Activated T-helper 17 cell treated with anti-CD3 and anti-CD28 coated beads, Interleukin-2, amount 50 U/mL, for 72 hours (primary cell): ENCODE measurements around the gene WDFY4. TPM values are rescaled to one million over a fixed set of nuclear protein-coding genes. Genes with fewer than 3 reads are reported as not detected.

Experiments
- ATAC-seq: fragments of 150-1000 bp; cut with Tn5 transposase; replicated peaks from 2 replicates; pipeline ENCODE4 v1.10.0; 2021; ENCODE audit warnings: mild to moderate bottlenecking, moderate library complexity
- H3K27ac Mint-ChIP-seq: one replicate; pipeline ENCODE4 v1.8.0; 2022; ENCODE audit warnings: mixed read lengths
- H3K27me3 Mint-ChIP-seq: one replicate; pipeline ENCODE4 v1.8.0; 2022; ENCODE audit warnings: mixed read lengths
- H3K36me3 Mint-ChIP-seq: one replicate; pipeline ENCODE4 v1.8.0; 2022; ENCODE audit warnings: low read depth, mild to moderate bottlenecking, mixed read lengths
- H3K4me1 Mint-ChIP-seq: one replicate; pipeline ENCODE4 v1.8.0; 2022; ENCODE audit warnings: mixed read lengths
- H3K4me3 Mint-ChIP-seq: one replicate; pipeline ENCODE4 v1.8.0; 2022; ENCODE audit warnings: mild to moderate bottlenecking, mixed read lengths
- H3K9me3 Mint-ChIP-seq: one replicate; pipeline ENCODE4 v1.8.0; 2022; ENCODE audit warnings: mixed read lengths
- total RNA-seq, 2 donors: library from RNA; stranded (reverse); gene quantifications; one replicate each; pipeline ENCODE4 v1.2.3, GENCODE V29; 2022

The WDFY4 gene
- total RNA-seq, 2 donors from 2014 or later: 0.35 to 0.90 TPM

DNA sequence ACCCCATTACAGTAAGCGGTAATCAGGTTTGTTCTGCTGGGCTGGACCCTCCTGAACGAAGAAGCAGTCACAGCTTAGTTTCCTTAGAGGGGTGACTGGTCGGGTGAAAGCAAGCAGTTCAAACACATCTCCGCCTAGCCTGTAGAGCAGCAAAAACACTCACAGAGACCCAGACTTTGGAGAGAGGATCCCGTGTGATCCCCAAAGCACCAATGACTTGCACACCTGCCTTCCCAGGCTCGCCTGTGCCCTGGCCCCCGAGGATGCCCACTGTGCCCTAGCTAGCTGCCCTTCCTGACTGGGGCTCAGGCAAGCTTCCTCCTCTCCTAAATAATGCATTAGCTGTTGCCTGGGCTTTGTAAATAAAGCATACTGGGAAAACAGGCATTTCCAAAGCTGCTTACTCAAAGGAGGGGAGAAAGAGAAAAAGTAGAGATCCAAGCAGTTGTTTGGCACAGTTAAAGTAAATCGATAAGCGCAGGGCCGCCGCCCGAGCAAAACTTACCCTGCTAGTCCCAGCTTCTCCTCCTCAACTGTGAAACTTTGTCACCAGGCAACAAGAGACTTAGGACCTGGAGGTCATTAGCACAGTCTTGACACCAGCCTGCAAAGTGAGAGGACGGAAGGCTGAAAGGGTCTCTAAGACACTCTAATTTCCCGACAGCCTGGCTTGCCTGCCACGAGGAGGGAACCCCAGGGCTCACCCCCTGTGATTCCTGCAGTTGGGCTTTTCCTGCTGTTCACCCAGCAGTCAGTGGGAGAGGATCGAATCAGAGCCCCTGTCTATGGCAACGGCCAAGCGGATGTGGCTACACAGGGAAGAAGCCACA is 250.2 kb downstream of the WDFY4 start:
- no peaks in the 10 kb centered on the region for H3K36me3 Mint-ChIP-seq
- H3K4me3 Mint-ChIP-seq: no peak overlapping the region
- H3K4me1 Mint-ChIP-seq: no peaks in the 10 kb centered on the region
- no peaks in the 10 kb centered on the region for H3K9me3 Mint-ChIP-seq
- no peak for ATAC-seq
- no peak overlapping the region for H3K27ac Mint-ChIP-seq
- no peaks in the 10 kb centered on the region for H3K27me3 Mint-ChIP-seq

DNA sequence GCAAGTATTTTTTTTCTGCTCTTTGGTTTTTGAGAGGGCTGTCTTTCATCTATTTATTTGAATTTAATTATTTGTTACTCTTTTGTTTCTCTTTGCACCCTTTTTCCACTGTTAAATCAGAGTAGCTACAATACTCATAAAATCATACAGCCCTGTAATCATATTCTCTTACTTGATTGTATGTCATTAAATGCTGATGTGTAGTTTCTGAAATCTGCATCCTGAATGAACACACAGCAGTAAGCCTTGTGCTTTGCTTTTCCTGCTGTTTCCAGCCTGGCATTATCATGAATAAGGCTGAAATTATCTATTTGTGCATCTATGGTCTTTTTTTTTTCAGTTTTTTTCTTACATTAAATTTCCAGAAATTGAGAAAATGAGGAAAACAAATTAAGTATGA is 250.9 kb downstream of the WDFY4 start:
- H3K36me3 Mint-ChIP-seq: no peaks in the 10 kb centered on the region
- H3K4me3 Mint-ChIP-seq: no peak overlapping the region

DNA sequence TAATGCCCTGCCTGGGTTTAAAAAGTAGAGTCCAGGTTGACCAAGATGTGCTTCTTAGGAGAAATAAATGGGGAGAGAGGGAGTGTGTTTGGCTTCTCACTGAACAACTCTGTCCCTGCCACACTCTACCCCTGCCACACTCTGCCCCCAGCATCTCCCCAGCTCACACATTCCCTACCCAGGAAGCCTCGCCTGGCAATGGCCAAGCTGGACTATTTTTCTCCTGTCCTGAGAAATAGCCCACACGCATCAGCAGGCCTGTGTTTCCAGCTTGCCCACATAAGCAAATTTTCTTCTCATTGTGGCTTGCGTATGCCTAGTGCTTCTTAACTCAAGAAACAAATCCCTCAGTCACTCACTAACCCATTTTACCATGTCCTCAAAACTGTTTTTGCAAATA is 253.1 kb downstream of the WDFY4 start:
- ATAC-seq: no peak
- no peak overlapping the region for H3K4me3 Mint-ChIP-seq
- no peak overlapping the region for H3K27ac Mint-ChIP-seq
- H3K27me3 Mint-ChIP-seq: peaks cover 3% of the 10 kb centered on the region
- no peaks in the 10 kb centered on the region for H3K4me1 Mint-ChIP-seq
- H3K36me3 Mint-ChIP-seq: no peaks in the 10 kb centered on the region
- H3K9me3 Mint-ChIP-seq: no peaks in the 10 kb centered on the region

More for the DNA sequence above, 250.9 kb downstream of the WDFY4 start:
- Mint-ChIP-seq H3K4me1 (no peaks in the 10 kb centered on the region), H3K9me3 (no peaks in the 10 kb centered on the region), H3K27ac (no peak overlapping the region), H3K27me3 (peaks cover 3% of the 10 kb centered on the region)
- no peak for ATAC-seq

DNA sequence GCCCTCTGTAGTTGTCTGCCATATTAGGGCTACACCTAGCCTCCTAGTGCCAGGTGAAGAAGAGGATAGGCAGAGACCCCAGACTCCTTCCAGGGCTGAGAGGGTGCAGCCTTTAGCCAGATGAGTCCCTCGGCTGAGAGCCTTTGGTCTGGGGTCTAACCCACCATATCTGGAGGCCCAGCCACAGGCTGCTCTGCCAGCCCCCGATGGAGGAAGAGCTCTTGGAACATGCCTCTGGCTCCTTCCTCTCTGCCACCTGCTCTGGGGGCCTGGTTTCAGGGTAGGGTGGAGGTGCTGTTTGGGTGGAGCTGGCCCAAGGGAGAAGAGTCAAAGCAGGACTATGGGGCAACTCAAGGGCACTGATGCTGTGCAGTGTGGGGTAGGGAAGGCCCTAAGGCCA is 253.6 kb downstream of the WDFY4 start:
- H3K36me3 Mint-ChIP-seq: no peaks in the 10 kb centered on the region
- H3K27ac Mint-ChIP-seq: no peak overlapping the region
- no peak overlapping the region for H3K4me3 Mint-ChIP-seq
- ATAC-seq: no peak
- H3K9me3 Mint-ChIP-seq: no peaks in the 10 kb centered on the region
- no peaks in the 10 kb centered on the region for H3K4me1 Mint-ChIP-seq
- peaks cover 3% of the 10 kb centered on the region for H3K27me3 Mint-ChIP-seq

GRCh38 chr10:48938990-48939536 is 254.4 kb downstream of the WDFY4 start:
- no peak for ATAC-seq
- no peaks in the 10 kb centered on the region for H3K9me3 Mint-ChIP-seq

GRCh38 chr10:48939790-48940325 is 255.2 kb downstream of the WDFY4 start, which contains the start of gene LRRC18:
LRRC18 (minus strand) TSS chr10:48939840; CDS start chr10:48914155, 25,685 bp downstream.
- H3K27ac Mint-ChIP-seq: no peak within 1 kb of the TSS
- H3K27me3 Mint-ChIP-seq: peaks cover 3% of the 10 kb centered on the region
- no peaks in the 10 kb centered on the region for H3K4me1 Mint-ChIP-seq
- no peaks in the 10 kb centered on the region for H3K36me3 Mint-ChIP-seq
- ATAC-seq: no peak
- no peak within 1 kb of the TSS for H3K4me3 Mint-ChIP-seq
- H3K9me3 Mint-ChIP-seq: no peaks in the 10 kb centered on the region

More at GRCh38 chr10:48938990-48939536, 254.4 kb downstream of the WDFY4 start:
- Mint-ChIP-seq H3K36me3 (no peaks in the 10 kb centered on the region), H3K27me3 (peaks cover 3% of the 10 kb centered on the region), H3K4me3 (no peak overlapping the region), H3K4me1 (no peaks in the 10 kb centered on the region), H3K27ac (no peak overlapping the region)

DNA sequence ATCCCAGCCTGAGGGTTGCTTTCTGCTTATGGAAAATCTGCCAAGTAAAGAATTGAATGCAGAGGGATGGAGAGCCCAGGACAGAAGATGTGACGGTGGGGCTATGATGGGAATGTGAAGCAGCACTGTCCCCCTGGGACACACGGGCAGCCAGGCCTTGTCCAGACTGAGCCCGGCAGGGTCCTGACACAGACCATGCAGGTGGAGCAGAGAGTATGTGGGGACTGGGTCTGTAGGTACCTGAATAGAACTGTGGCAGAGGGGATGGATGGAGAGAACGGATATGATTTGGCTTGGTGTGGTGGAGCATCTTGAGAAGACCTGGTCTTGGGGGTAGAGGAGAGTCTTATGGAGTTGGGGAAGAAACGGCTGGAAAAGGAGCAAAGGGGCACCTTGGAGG is 255.7 kb downstream of the WDFY4 start:
- no peak overlapping the region for H3K4me3 Mint-ChIP-seq
- no peaks in the 10 kb centered on the region for H3K36me3 Mint-ChIP-seq
- H3K27me3 Mint-ChIP-seq: peaks cover 3% of the 10 kb centered on the region
- no peaks in the 10 kb centered on the region for H3K9me3 Mint-ChIP-seq
- H3K4me1 Mint-ChIP-seq: no peaks in the 10 kb centered on the region
- no peak for ATAC-seq
- no peak overlapping the region for H3K27ac Mint-ChIP-seq

DNA sequence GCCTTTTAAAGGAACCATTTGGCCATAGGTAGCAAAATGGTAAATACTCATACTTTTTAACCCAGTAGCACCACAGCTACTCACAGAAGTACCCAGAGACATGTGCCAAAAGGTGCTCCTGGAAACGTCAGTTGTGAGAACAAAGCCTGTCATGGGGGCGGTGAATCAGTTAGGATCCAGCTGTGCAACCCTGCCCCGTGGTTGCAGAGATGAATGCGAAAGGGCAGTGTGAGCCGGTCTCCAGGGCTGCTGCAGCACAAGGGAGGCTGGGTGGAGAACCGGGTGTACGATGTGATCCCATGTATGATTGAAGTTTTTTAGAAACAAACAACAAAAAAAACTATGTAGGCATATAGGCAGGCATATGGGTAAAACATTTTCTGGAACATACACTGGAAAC is 256.3 kb downstream of the WDFY4 start:
- Mint-ChIP-seq H3K27me3 (peaks cover 3% of the 10 kb centered on the region), H3K9me3 (no peaks in the 10 kb centered on the region), H3K4me1 (no peaks in the 10 kb centered on the region), H3K36me3 (no peaks in the 10 kb centered on the region), H3K4me3 (no peak overlapping the region), H3K27ac (no peak overlapping the region)
- no peak for ATAC-seq

- no peak for ATAC-seq
- Mint-ChIP-seq H3K27ac (no peak overlapping the region), H3K9me3 (no peaks in the 10 kb centered on the region), H3K4me1 (no peaks in the 10 kb centered on the region), H3K36me3 (no peaks in the 10 kb centered on the region), H3K4me3 (no peak overlapping the region), H3K27me3 (peaks cover 3% of the 10 kb centered on the region)
Observed at GRCh38 chr10:48941427-48942075, 256.9 kb downstream of the WDFY4 start.

DNA sequence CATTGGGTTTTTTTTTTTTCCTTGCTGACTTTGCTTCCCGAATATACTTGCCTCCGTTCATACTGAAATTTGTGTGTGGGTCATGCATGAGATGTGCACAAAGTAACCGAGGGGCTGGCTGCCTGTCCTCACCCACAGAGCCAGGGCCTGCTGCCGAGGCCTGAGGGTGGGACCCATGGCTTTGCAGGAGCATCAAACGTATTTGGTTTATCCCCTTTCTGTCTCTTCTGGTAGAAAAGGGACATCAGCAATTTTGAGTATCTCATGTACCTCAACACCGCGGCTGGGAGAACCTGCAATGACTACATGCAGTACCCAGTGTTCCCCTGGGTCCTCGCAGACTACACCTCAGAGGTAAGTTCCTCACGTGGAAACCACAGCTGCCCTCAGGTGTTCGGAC is 258.4 kb downstream of the WDFY4 start:
- H3K9me3 Mint-ChIP-seq: no peaks in the 10 kb centered on the region
- H3K27me3 Mint-ChIP-seq: peaks cover 3% of the 10 kb centered on the region
- H3K27ac Mint-ChIP-seq: no peak overlapping the region
- no peak overlapping the region for H3K4me3 Mint-ChIP-seq
- no peaks in the 10 kb centered on the region for H3K36me3 Mint-ChIP-seq
- no peaks in the 10 kb centered on the region for H3K4me1 Mint-ChIP-seq
- ATAC-seq: no peak

DNA sequence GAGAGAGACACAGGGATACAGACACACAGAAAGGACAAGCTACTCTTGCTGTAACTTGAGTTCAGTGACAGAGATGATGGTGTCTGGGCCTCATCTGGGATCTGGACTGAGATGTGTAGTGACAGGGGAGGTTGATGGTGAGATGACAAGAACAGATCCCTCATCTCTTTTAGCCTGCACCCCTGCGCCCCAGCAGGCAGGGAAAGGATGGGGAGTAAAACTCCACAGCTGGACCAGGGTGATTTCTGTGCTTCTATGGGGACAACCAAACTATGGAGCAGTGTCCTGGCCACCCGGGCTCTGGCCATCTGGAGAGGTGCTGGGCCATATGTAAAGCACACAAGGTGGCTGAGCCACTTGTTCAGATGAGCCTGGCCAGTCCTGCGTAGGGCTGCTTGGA is 259.5 kb downstream of the WDFY4 start:
- no peaks in the 10 kb centered on the region for H3K4me1 Mint-ChIP-seq
- H3K27ac Mint-ChIP-seq: no peak overlapping the region
- no peak for ATAC-seq
- H3K4me3 Mint-ChIP-seq: no peak overlapping the region
- peaks cover 3% of the 10 kb centered on the region for H3K27me3 Mint-ChIP-seq
- no peaks in the 10 kb centered on the region for H3K36me3 Mint-ChIP-seq
- no peaks in the 10 kb centered on the region for H3K9me3 Mint-ChIP-seq

- H3K27me3 Mint-ChIP-seq: no peaks in the 10 kb centered on the region
- H3K36me3 Mint-ChIP-seq: no peaks in the 10 kb centered on the region
- H3K4me3 Mint-ChIP-seq: no peak overlapping the region
- no peak for ATAC-seq
- no peaks in the 10 kb centered on the region for H3K4me1 Mint-ChIP-seq
- no peak overlapping the region for H3K27ac Mint-ChIP-seq
- no peaks in the 10 kb centered on the region for H3K9me3 Mint-ChIP-seq
Observed at GRCh38 chr10:48945441-48946130, 260.9 kb downstream of the WDFY4 start.

GRCh38 chr10:48946332-48946731 is 261.7 kb downstream of the WDFY4 start:
- no peak for ATAC-seq
- Mint-ChIP-seq H3K27ac (no peak overlapping the region), H3K4me1 (no peaks in the 10 kb centered on the region), H3K27me3 (peaks cover 3% of the 10 kb centered on the region), H3K4me3 (no peak overlapping the region), H3K9me3 (no peaks in the 10 kb centered on the region), H3K36me3 (no peaks in the 10 kb centered on the region)

GRCh38 chr10:48946891-48947500 is 262.3 kb downstream of the WDFY4 start:
- Mint-ChIP-seq H3K27me3 (peaks cover 7% of the 10 kb centered on the region), H3K27ac (no peak overlapping the region), H3K36me3 (no peaks in the 10 kb centered on the region), H3K9me3 (no peaks in the 10 kb centered on the region), H3K4me1 (no peaks in the 10 kb centered on the region), H3K4me3 (no peak overlapping the region)
- no peak for ATAC-seq
